ENCODE data around the gene SARDH.
"Not testable (repeated sequence)": the region's sequence is repeated elsewhere in the genome, so short reads cannot be mapped to it uniquely, and the experiment has no call there.

Gene SARDH

DNA sequence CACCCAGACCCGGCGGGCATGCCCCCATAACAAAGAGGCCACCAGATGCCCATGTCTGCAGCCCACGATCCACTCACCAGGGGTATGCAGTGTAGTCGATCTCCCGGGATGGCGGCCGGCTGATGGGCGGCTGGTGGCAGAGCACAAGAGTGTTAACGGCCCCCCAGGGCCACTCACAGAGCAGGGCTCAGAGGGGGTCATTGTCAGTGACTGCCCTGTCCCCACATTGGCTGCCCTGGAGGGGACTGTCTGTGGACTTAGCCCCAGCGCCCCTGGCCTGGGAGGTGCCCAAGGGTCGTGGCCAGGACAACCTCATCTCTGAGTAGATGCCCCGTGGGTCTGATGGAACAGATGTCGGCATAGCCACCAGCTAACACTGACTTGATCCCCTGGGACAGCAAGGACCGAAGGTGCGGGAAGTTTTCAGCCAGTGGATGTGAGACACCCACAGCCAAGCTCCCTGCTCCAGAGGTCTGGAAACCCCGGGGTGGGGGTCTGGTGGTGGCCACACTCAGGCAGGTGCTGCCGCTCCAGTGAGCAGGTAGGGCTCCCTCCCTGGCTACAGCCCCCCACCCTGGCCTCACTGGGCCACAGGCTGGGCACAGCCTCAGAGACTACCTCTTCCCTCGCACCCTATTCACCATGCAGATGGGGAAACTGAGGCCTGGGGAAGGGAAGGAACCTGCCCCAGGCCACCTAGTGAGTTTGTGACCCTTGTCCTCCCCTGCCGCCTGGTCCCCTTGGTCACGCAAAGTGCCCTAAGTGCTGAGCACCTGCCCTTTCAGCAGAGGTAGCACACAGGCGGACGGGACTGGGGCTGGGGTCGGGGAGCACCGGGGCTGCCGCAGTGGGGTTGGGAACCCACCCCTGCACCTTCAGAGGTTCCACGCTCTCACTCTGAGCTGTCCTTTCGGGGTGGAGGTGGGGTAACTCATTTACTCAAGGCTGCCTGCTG lies 38.1 kb upstream of the SARDH start:
- DNase-seq (ENCODE audit: insufficient read length, low spot score): no peak
- no peak for FAIRE-seq

DNA sequence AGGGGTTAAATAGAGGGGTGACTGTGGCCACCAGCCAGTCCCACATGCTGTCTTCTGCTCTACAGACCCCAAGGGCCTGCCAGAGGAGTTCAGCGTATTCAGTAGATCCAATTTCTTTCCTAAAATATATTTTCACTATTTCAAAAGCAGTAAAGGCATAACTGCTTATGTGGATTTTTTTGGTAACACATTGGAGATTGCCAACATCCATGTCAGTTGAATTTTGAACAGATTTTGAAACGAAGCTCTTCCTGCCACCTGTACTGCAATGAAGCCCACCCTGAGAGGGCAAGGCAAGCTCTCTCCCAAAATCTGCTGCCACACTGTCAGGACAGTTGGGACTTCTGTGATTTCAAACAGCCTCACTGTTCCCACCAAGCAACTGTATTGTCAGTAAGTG lies 37.1 kb upstream of the SARDH start:
- DNase-seq (ENCODE audit: insufficient read length, low spot score) (no peak), FAIRE-seq (no peak)

DNA sequence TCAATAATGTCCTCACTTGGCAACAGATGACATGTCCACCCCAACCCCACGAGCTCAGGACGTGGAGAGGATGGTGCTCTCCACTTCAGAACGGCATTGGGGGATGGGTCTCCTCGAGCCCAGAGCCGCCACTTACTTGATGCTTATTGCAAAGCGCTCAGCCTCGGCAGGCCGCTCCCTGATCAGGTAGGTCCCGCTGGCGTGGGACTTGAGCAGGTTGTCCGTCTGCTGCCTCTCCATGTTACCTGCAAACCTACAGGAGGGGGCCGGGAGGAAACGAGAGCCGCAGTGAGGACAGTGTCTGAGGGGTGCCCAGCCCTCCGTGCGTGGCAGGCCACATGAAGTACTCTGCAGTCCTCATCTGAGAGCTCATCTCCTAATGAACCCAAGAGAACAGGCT lies 36.6 kb upstream of the SARDH start:
- DNase-seq (ENCODE audit: insufficient read length, low spot score) (no peak), FAIRE-seq (no peak)

DNA sequence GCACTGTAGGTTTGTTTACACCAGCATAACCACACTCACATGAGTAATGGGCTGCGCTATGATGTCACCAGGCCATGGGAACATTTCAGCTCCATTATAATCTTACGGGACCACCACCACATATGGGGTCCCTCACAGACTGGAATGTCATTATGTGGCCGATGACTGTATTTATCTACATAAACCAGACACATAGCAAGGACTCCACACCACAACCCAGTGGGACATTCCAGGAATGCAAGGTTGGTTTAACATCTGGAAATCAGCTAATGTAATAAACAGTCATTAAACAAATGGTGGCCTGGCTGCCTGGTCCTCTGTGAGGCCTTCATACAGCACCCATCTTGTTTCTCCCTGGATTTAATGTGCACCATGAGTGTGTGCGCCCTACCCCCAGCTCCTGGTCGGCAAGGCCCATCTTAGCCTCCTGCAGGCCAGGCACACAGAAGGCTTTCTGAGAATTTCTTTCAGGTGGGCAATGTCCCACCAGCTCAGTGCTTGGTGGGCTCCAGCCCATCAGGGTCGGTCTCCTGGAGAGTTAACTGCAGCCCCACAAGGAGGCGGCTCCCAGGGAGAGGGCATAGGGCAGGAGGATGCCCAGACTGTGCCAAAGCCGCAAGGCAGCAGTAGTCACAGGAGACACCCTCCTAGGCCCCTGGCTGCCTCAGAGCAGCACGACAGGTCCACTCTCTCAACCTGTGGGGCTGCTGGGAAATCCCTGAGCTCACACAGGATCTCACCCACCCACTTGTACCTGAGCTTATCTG lies 35.9 kb upstream of the SARDH start:
- no peak for DNase-seq (ENCODE audit: insufficient read length, low spot score)
- FAIRE-seq: no peak

DNA sequence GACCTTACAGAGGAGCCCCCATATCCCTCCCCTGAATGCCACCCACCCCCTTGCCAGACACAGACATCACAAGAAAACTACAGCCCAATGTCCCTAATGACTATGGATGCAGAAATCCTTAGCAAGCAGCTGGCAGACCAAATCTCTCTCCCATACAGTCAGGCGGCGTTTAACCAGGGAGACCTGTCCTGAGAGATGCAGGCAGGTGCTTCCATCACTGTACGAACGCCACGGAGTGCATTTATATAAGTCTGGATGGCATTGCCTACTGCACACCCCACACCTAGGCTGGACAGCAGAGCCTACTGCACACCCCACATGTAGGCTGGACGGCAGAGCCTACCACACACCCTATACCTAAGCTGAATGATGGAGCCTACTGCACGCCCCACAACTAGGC lies 34.4 kb upstream of the SARDH start:
- DNase-seq (ENCODE audit: insufficient read length, low spot score): no peak
- FAIRE-seq: no peak

DNA sequence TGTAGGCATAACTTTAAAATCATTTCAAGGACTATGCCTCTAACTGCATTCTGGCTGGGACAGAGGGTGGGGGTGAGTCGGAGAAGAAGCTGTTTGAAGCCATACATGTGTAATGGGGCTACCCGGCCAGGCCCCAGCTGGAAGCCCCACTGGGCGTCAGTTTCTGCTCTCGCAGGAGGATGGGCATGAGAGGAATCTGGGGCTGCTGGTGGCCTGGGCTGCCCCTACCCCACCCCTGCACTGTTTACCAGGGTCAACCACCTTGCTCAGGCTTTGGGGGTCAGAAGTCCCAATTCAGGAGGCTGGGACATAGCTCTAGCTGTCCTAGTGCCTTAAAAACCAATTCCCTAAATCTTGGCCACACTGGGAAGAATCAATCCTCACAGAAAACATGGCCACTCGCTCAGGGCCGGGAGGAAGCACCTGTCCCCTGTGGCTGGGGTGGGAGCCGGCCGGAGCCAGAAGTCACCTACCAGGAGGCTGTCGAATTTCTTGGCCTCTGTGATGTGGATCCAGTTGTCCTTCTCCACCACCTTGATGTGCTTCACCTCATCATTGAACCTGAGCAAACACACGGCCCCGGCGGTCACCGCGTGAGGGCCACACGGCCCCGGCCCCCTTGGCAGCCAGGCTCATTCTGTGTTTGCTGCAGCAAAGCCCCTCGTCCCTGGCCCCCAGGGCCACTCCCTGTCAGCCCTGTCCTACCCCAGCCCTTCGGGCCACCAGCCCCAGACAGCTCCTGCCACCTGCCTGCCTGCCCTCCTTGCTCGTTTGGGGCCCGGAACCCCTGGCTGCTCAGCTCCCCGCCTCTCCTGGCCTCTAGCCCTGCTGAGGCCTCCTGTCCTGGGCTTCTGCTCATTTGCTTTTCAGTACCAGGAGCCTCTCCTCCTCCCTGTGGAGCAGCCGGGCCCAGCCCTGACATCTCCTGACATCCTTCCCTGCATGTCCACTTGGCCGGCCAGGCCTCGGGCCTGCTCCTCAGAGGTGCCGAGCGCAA lies 33.6 kb upstream of the SARDH start:
- DNase-seq (ENCODE audit: insufficient read length, low spot score): no peak
- FAIRE-seq: no peak

DNA sequence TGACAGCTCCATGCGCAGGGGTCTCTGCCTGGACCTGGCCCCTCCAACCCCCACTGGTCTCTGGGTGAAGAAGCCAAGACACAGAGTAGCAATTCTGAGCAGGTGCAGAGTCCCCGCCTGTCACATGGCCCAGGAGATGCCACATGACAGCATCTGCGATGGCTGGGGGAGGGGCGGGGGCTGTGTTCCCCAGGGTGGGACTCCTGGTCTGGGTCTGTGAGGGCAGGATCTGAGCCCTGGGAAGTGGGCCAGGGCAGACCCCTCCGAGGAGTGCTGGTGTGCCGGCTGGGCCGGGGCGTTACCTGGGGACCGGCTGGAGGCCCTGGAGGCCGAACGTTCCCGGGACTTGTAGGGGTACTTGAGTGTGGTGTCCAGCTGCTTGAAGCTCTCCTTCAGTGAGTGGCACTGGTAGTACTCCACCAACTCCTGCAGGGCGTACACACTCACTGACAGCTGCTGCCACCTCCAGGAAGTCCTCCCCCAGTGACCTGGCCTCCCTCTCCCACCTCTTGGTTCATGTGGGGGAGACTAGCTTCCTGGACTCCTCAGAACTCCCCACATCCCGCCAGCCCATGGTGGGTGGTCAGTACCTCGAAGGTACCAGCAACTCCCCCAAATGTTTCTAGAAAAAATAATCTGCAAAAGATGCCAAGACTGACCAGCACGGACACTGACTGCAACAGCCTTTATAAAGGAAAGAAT lies 32.1 kb upstream of the SARDH start:
- DNase-seq (ENCODE audit: insufficient read length, low spot score): no peak
- FAIRE-seq: no peak

DNA sequence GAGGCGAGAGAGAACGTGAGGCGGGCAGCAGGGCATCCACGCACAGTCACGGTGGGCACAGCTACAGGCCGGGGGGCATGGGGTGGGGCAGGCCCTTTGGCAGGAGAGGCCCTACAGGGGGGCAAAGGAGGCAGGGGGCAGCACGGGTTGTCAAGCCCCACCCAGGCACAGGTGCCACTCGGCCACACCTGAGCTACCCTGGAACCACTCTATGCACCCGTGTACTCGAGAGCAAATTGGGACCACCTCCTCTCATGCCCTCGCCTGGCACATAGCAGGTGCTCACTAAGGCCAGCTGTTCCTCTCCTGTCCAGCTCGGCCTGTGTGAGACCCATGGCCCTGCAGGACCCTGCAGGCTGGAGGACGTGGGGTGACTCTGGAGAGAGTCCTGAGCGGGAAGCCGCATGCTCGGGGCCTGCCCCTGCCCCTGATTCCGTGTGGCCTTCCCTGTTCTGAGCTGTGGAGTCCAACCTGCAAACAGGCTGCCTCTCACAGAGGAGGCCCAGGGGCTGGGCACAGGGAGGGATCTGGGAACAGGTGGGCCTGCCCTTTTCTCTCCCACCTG lies 31.4 kb upstream of the SARDH start:
- FAIRE-seq: no peak
- DNase-seq (ENCODE audit: insufficient read length, low spot score): no peak

DNA sequence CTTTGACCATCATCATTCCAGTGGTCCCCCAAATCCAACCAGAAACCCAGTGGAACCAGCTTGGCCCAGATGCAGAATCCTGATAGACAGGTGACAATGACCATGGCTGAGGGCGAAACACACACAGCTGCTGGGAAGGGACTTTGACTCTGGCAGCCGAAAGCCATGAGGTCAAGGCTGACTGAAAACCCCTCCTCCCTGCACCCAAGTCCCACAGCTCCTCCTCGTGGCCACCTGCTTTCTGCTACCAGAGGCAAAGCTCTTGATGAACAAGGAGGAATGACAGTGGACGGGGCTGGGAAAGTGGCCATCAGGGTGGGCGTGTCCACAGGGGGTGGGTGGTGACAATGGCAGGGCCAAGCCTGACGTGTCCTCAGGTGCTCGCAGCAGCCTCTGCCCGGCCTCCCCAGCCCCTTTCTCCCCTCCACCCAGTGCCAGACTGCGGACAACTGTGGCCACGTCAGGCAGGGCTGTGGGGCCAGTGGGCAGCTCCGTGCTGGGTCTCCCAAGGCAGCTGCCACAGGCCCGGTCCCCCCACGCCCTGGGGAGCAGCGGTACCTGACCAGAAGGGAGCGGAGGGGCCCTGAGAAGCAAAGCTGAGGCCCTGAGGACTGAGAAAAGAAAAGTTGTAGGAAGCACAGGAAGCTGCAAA lies 30.8 kb upstream of the SARDH start:
- FAIRE-seq (no peak), DNase-seq (ENCODE audit: insufficient read length, low spot score) (no peak)

DNA sequence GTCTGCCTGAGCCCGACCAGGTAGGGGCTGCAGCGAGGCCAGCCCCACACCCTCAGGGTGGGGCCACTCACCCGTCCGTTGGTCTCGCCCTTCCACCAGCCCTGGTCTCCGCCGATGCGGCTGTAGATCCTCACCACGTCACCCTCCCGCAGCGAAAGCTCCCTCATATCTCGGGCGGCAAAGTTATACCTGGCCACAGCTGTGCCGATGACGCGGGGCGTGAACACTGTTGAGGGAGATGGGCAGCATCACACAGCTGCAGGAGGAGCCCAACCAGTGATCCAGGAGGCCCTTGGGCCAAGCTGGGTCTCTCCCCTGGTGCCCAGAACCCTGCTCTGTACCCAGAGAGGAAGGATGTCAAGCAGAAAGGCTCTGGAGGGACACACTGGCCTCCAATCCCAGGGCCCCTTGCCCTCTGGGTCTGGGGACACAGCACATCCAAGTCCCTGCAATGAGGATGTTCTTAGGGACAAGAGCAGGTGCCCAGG lies 30.3 kb upstream of the SARDH start:
- no peak for FAIRE-seq
- no peak for DNase-seq (ENCODE audit: insufficient read length, low spot score)

DNA sequence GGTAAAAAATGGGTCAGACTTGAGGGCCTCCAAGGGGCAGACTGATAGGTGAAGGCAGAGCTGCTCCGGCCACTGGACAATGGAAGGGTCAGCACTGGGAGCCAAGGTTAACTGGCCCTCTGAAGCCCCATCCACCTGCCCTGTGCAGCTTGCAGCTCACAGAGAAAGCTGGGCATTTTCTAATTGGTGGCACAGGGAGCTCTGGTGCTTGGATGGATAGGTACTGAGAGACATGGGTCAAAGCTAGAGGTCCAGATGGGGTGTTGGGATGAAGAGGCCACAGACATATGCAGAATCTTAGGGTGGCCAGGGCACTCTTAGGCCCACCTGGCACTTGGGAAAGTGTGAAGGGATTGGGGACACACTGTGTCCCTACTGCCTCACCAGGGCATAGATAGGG lies 29.5 kb upstream of the SARDH start:
- DNase-seq (ENCODE audit: insufficient read length, low spot score) (no peak), FAIRE-seq (no peak)

DNA sequence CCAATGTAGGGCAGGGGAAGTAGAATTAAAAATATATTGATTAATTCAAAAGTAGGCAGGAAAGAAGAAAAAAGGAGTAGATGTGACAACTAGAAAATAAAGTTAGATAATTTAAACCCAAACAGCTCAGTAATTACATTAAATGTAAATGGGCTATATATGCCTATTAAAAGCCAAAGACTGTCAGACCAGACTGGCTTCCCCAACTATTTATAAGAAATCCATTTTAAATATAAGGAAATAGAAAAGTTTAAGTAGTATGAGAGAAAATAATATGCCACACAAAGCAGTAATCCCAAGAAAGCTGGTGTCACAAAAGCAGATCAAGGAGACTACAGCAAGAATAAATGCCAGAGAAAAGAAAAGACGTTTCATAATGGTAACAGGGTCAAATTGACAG lies 28.9 kb upstream of the SARDH start:
- no peak for FAIRE-seq
- no peak for DNase-seq (ENCODE audit: insufficient read length, low spot score)

DNA sequence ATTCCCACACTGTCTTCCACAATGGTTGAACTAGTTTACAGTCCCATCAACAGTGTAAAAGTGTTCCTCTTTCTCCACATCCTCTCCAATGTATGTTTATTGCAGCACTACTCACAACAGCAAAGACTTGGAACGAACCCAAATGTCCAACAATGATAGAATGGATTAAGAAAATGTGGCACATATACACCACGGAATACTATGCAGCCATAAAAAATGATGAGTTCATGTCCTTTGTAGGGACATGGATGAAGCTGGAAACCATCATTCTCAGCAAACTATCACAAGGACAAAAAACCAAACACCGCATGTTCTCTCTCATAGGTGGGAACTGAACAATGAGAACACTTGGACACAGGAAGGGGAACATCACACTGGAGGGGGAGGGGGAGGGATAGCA lies 28.1 kb upstream of the SARDH start:
- not testable (repeated sequence) for FAIRE-seq

DNA sequence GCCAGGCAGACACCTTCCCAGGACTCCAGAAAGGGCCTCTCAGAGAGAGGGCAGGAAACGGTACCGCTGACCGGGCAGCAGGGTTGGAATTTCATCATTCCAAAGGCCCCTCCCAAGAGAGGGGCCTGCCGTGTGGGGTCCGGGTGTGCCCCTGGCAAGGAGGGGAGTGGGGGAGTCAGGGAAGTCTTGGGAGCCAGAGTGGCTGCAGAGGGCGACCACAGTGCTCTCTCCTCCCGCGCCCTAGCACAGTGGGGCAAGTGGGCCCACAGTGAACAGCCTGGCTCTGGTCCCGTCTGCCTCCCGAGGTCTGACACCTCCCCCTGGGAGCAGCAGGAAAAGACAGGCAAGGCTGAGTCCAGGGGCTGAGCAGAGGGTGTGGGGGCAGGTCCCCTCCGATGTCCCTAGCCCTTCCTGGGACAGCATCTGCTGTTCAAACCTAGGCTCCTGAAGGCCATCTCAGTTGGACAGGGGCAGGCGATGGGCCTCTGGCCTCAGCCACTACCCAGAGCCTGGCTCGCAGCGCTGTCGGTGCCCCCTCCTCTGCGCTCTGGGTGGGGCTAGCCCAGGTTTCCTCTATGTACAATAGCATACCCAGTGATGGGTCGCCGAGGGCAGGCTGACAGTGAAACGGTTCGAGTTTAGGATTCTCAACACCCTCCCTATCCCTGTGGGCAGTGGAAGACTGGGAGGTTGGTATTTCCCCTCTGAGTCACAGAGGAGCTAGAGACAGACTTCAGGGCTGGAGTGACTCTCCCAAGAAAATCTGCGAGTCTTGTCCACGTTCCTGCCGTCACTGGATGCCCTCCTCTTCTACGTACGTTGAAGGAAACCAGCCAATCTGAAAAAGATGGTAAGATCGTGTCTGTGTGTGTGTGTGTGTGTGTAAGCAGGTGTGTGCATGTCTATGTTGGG lies 25.4 kb upstream of the SARDH start:
- no peak for FAIRE-seq

More for the DNA sequence above, 28.1 kb upstream of the SARDH start:
- DNase-seq (ENCODE audit: insufficient read length, low spot score): not testable (repeated sequence)

DNA sequence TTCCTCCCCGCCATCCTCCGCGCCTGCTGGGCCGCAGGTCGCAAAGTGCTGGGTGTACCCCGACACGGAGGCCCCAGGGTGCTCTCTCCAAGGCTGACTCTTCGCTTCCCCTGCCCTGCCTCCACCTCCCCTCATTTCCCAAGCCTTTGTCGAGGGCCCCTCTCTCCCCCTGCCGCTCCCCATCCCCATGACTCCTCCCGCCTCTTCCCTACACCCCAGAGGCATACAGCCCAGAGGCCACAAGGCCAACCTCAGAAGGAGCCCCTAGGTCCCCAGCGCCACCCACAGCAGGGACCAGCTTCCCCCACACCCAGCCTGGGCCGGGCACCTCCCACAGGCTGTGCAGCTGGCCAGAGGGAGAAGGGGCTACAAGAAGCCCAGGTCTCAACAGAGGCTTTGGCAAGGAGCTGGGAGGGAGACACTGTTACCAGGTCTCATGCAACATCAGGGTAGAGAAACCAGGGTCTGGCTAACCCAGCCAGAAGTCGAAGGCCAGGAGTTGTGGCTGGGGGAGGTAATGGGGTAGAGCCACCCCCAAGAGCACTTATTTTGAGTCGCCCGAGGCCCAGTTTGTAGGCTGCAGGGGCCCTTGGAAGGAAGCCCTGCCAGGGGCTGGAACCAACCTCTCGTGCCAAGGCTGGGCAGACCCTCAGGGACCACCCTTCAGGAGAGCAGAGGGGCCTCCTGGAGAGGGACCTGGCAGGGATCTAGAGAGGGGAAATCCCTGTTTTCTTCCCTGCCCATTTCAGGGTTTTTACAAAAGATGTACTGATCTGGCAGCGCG lies 24.5 kb upstream of the SARDH start:
- DNase-seq (ENCODE audit: insufficient read length, low spot score) (no peak), FAIRE-seq (no peak)

More for the DNA sequence above, 25.4 kb upstream of the SARDH start:
- DNase-seq (ENCODE audit: insufficient read length, low spot score): no peak

DNA sequence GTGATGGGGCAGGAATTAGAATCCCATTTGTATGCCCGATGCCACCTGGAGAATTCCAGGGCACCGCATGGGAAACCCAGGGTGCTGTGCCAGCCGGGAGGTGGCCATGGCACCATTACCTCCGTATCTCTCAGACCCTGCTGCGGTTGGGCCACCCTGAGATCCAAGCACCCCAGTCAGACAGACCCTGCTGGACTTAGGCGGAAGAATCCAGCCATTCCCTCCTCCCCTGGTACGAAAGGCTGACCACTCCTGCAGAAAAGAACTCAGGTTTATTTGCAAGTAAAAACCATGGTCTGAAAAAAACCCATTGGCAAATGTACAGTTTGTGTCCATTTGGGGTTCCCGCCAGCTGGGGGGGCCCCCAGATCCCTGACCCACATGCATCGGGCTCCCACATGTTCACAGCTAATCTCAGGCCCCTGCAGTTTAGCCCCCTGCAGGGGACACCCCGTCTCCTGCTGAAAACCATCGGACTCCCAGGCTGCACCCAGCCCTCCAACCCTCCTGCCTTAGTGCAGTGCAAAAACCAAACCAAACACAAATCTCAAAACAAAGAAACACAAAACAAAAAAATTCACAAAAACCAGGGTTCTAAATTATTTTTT lies 23.6 kb upstream of the SARDH start:
- no peak for FAIRE-seq
- DNase-seq (ENCODE audit: insufficient read length, low spot score): no peak

Data from HTR-8/SVneo (cell line).